K562 (cell line): ENCODE results near the gene VWDE.

Experiments used
- CTCF ChIP-seq, 3 experiments: IDR thresholded peaks in 2 of 3; conservative IDR thresholded peaks in 1 of 3; 2 replicates each; pipeline ENCODE4 v1.5.1; 2011 to 2012; ENCODE audit warnings: low read length in 3 of 3, mild to moderate bottlenecking in 3 of 3, control low read depth in 2 of 3, improper control_type of control experiment in 1 of 3, inconsistent platforms in 1 of 3, low read depth in 1 of 3, mixed read lengths in 1 of 3, moderate library complexity in 1 of 3; ENCODE audit not compliant: insufficient read depth in 2 of 3
- SREBF2 ChIP-seq: sonication (generic); formaldehyde crosslinking; IDR thresholded peaks from 2 replicates; pipeline ENCODE4 v1.4.0; 2020; ENCODE audit warnings: mild to moderate bottlenecking, missing genetic modification reagents
- ZNF384 ChIP-seq: IDR thresholded peaks from 2 replicates; pipeline ENCODE4 v1.6.1; 2012; ENCODE audit warnings: low read depth, low read length, improper control_type of control experiment

GRCh38 chr7:12377406-12377805, 26.3 kb downstream of the VWDE start:
- no peak for TF ChIP-seq CTCF (IDR thresholded peaks at IDR 0.05 in 2 of 3, conservative IDR thresholded peaks at IDR 0.05 in 1 of 3; ENCODE audit: insufficient read depth in 2 of 3, low read depth in 1 of 3, low read length in 3 of 3)
- TF ChIP-seq SREBF2 = no peak
- no peak for TF ChIP-seq ZNF384
